Activated CD4-positive, alpha-beta T cell treated with anti-CD3 and anti-CD28 coated beads for 4 hours (primary cell): ENCODE data around the gene MSRB2.
"Not testable (repeated sequence)": the region's sequence is repeated elsewhere in the genome, so short reads cannot be mapped to it uniquely, and the experiment has no call there.

ENCODE experiments used
- DNase-seq, 2 donors: peaks; one replicate each; pipeline ENCODE4 v3.0.0-alpha.2; 2020

The MSRB2 gene

DNA sequence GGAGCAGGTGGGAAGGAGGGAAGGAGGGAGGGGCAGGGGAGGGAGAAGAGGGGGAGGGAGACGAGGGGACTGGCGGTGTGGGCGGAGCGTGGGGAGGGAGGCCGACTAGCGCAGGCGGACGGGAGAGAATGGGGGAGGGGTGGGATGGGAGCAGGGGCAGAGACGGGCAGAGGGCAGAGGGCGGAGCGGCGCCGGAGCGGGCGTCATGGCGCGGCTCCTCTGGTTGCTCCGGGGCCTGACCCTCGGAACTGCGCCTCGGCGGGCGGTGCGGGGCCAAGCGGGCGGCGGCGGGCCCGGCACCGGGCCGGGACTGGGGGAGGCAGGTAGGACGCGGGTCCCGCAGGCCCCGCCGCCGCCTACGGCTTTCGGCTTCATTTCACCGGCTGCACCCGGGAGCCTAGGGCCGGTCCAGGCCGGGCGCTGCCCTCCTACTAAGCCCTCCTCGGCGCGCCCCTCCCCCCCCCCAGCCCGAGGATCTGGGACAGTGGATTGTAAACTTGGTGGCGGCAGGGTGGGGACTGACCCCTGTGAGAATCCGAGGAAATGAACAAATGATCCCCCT lies at the start of gene MSRB2:
MSRB2 (plus strand) TSS at position 176 of the 562 bp plus-strand sequence; CDS start at position 206, 30 bp downstream.
- peak; percentile 82 to 84 for DNase-seq

GRCh38 chr10:23046027-23046426 lies 49.4 kb upstream of the MSRB2 start:
- no peak for DNase-seq

DNA sequence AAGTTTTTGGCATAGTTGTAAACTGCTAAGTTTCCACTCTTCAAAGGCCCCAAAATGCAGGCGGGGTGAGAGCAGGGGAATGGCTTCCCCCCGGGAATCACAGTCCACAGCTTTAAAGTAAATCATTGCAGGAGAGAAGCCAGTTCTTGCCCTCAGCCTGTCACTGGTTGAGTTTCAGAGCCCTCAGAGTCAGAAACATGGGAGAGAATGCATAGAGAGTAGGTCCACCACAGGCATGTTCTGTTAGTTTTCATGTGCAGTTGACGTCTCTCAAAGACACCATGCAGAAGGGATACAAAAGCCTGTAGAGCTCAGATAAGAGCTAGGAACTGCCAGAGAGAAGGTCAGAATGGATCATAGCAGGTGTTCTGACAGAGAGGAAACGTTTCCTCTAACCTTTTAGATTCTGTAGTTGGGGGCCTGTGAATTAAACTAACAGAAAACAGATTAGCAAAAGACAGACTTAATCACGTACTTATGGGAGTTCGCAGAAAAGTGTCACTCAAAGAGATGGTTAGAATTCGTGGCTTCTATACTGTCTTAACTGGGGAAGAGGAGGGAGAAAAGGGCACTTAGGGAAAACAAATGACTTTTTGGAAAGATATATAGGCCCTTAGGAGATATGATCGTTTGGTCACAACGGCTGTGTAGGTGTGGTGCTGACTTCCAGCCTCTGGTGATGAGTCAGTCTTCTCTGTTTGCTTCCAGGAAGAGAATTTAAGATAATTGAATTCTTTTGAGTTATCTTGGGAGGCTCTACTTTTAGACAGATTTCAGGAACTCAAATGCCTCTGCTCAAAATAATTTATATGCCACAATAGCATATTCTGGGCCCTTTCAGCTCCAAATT lies 48.0 kb upstream of the MSRB2 start:
- DNase-seq: no peak

- no peak for DNase-seq
Observed at GRCh38 chr10:23048191-23048590, 47.2 kb upstream of the MSRB2 start.

GRCh38 chr10:23051278-23051677 lies 44.1 kb upstream of the MSRB2 start:
- DNase-seq: no peak

DNA sequence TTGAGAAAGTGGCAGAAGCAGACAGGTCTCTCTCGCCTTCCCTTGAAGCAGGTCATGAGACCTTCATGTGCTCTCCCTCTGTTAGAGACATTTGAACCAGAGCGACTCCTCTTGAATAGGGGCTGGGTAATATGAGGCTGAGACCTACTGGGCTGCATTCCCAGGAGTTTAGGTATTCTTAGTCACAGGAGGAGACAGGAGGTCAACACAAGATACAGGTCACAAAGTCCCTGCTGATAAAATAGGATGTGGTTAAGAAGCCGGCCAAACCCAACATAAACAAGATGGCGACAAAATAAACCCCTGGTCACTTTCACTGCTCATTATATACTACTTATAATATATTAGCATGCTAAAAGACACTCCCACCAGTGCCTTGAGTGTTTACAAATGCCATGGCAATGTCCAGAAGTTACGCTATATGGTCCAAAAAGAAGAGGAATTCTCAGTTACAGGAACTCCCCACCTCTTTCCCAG lies 43.5 kb upstream of the MSRB2 start:
- no peak for DNase-seq

DNA sequence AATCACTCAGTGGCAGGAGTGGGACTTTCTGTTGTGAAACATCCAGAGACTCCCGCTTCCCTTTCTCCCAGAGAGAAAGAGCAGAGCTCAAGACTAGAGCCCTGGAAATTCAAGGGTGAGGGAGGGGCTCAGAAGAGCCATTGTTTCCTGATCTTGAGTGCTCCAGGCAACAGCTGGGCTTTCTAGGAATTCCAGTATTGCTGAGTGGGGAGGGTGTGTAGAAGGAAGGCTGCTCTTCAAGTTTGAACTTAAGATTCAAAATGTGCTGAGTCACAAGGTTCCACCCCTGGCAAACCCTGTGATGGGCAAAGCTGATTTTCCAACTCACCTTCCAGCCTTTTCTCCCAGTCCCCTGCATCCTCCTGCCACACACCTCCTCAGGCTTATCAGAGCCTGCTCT lies 42.3 kb upstream of the MSRB2 start:
- DNase-seq: no peak

DNA sequence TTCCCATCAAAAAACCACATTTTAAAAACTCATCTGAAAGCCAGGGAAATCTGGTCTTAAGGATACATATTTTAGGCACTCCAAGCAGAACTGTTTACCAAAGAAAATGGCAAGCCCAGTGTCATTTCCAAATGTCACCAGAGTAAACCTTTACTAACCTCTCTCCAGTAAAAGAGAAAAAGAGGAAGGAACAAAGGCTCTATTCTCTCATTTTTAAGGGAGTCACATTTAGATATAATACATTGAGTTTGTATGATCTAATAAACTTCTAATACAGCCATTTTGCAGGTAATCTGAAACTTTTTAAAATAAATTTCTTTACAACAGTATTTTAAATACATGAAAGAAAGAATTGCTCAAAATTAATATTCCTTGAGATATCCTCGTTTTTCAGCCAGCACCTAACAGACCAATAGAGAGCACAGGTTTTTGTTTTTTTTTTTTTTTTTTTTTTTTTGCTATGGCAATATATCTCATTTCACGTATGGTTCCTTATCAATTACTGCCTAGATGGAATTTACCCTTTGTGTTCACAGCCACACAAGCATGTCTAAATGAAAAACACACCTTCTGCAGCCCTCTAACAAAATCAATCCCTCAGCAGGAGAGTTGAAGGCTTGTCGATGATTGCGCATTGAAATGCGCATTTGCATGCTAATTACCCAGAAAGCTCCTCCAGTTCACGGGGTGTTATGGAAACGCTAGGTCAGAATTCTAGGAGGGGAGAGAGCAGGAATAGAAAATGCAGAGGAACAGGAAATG lies 39.8 kb upstream of the MSRB2 start:
- DNase-seq: no peak

DNA sequence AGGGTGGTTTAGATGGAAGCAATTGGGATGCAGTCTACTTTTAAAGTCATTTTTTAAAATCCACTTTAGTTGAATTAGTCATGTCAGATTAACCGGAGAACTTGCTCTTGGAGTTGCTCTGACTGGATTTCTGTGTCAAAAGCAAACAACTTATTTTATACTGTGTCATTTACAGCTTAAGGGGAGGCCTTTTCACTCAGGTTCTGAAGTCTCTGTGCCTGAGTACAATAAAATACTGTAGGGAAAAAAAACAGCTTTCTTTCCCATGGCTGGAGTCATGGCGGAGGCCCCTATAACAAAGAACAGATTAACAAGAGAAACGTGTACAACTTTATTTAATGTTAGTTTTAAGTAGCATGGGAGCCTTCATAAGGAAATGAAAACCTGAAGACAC lies 39.2 kb upstream of the MSRB2 start:
- DNase-seq: no peak

GRCh38 chr10:23058366-23058765 lies 37.0 kb upstream of the MSRB2 start:
- DNase-seq: no peak

DNA sequence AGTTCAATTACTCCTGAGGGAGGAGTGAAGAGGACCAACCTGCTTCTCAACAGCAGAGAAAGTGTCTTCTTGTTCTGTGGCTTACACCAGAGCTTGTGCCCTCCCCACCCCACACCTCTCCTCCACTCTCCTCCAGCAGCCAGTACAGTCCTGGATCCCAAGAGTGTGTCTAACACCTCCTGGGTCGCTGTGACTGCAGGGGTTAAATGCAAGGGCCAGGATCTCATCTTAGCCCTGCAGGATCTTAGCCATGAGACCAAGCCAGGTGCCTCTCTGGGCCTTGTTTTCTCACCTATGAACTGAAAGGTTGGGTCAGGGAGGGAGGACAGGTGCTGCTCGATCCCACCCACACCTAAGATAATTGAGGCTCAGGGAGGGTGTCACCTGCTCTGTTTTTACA lies 34.5 kb upstream of the MSRB2 start:
- DNase-seq: no peak

- DNase-seq: no peak
Observed at GRCh38 chr10:23063045-23063972, 32.1 kb upstream of the MSRB2 start.

- no peak for DNase-seq
Observed at GRCh38 chr10:23063973-23064812, 31.2 kb upstream of the MSRB2 start.

- DNase-seq: not testable (repeated sequence)
Observed at GRCh38 chr10:23064813-23065114, 30.6 kb upstream of the MSRB2 start.

GRCh38 chr10:23065181-23065948 lies 30.0 kb upstream of the MSRB2 start:
- no peak for DNase-seq

DNA sequence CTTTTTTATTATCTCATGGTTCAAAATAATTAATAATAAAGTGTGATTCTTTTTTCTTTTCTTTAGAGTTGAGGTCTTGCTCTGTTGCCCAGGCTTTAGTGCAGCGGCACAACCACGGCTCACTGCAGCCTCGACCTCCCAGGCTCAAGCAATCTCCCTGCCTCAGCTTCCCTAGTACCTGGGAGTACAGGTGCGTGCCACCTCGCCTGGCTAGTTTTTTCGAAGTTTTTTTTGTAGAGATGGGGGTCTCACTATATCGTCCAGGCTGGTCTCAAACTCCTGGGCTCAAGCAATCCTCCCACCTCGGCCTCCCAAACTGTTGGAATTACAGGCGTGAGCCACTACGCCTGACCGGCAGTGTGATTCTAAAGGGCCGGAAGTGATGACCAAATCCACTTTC lies 28.0 kb upstream of the MSRB2 start:
- DNase-seq: no peak

- DNase-seq: peak; percentile 61 to 62
Observed at GRCh38 chr10:23067939-23068775, 27.2 kb upstream of the MSRB2 start.

DNA sequence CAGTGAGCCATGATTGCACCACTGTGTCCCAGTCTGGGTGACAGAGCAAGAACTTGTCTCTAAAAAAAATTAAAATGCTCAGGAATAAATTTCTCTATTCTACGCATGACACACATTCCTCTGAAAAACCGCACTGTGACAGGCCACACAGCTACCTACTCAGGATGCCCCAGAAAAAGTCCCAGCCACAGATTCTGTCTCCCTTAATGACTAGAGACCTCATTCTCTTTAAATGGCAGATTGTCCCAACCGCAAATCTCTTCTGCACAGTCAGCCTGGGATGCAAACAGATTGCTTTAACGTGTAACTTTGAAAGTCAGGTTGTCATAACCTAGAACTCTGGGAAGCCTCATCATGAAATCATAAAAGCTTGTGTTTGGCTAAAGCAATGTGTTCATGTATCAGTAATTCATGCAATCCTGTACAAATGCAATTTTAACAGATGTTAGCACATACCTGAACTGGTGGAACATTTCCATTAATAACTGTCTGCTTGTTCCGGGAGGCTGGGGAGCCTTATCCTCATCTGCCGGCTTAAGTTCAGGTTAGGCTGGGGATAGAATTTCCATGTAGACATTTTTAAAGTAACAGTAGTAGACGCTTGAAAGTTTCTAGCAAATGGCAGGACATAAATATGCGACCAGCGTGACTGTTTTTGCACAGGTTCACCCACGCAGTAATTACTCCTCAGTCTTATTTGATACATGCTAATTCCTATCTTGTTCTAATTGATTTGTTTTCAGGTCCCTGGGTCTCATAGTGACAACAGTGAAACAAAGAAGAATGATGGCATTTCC lies 26.2 kb upstream of the MSRB2 start:
- no peak for DNase-seq
